GM18505 (cell line): ENCODE results near the gene PTRH1.

ENCODE experiments used
- ATAC-seq: cut with Tn5 transposase; IDR thresholded peaks from one replicate; pipeline ENCODE4 v1.9.1; 2021; ENCODE audit not compliant: unreplicated experiment
- POLR2A ChIP-seq: IDR thresholded peaks from 4 replicates; pipeline ENCODE4 v1.6.1; 2011; ENCODE audit warnings: borderline replicate concordance; ENCODE audit not compliant: insufficient read depth, insufficient read length; ENCODE audit errors: extremely low read depth

Gene PTRH1

DNA sequence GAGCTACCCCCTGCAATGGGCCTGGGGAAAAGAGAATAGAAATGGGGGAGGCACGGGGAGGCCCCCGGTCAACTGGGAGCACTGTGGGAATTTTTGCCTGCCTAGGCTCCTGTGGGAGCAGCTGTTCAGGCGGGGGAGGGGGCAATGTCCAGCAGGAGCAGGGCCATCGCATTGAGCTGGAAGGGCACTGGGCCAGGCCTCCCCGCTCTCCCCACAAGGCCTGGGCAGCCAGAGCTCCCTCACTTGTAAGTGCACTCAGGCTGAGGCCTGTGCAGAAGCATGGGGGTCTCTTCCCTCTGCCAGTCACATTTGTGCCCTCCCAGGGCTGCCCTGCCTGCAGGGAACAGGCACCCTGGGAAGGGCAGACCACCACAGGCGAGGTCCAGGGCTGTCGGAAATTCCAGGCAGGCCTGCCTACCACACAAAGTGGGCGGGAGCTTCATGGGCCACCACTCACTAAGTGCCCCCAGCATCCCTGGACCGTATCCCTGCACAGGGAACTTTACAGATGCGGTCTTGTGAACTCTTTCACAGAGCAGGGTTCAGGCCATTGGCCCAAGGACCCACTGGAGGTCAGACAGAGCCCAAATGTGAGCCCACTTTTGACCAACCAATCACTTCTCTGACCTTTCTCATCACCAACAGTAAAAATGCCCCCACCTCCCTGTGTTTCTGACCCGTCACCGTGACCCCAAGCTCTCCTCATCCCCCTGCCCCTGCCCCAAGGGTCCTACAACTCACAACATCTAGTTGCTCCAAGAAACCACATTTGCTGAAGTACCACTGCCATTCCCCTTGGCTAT, 9.7 kb downstream of the PTRH1 start:
- no peak for TF ChIP-seq POLR2A

GRCh38 chr9:127703289-127703946, 12.0 kb downstream of the PTRH1 start:
- no peak for TF ChIP-seq POLR2A
- ATAC-seq: no peak

More for the DNA sequence above, 9.7 kb downstream of the PTRH1 start:
- no peak for ATAC-seq

DNA sequence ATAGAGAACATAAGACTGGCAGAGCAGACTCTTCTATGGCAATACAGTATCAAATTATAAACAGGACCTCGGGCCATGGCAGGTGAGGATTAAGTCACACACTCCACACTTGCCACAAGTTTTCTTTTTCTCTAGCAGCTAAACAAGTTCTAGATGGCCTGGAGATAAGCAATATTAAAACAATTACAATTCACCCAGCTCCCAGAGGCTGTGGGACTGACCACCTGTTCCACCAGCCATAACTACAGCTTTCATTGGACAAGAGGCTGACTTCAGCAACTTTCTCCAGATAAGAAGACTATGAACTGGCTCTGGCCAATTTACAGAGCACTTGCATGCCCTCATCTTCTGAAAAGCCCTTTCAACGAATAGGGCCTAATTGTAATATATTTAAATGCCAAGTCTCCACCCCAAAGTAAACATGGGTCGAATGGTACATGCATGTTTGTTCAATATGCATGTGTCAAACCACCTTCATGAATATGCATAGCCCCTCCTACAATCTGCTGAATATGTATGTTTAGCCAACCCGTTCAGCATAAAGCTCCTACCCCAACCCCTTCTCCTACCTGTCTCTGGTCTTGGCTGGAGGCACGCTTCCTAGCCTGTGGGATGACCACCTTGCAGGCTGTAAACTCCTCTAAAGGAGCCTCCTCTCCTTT, 14.7 kb downstream of the PTRH1 start:
- no peak for TF ChIP-seq POLR2A
- no peak for ATAC-seq

DNA sequence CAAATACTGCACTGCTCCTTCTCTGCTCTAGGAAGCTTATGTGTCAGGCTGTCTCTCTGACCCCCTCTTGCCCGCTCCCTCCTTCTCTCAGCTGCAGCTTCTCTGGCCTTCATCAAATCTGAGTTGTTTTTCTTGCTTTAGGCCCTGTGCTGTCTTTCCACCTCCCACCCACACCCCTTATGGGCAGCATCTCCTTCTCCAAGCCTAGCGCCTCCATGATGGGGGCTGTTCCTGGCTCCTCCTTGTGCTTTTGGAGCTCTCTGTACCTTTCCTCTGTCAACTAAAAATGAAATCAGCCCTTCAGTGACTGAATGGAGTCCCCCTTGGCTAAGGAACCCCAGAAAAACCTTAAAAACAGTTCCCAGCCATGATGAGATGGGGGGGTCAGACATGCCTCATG, 15.3 kb downstream of the PTRH1 start:
- no peak for ATAC-seq

DNA sequence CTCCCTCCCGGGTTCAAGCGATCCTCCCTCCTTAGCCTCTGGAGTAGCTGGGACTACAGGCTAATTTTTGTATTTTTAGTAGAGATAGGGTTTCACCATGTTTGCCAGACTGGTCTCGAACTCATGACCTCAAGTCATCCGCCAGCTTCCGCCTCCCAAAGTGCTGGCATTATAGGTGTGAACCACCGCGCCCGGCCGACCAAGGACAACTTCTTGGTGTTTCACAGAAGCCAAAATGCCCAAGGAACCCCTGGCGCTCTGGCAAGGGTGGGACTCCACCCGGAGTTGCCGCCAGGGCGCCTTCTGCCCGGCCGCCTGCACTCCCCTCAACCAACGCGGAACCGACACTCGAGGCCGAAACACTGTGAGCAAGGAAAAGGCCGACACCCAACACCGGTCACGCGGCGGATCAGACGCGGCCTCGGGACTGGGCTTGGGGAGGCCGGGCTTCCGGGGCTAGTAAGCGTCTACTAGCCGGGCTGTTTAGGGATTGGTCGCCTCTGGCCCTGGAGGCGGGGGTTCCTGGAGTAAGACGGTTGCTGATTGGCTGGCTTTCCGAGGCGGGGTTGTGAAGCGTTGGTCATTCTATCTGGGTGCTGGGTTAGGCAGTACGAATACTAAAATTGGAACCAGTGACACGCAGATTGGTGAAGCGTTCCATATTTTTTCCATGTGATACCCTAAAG, 16.3 kb downstream of the PTRH1 start:
- peak; percentile 77 for ATAC-seq
- no peak for TF ChIP-seq POLR2A

More for the DNA sequence above, 15.3 kb downstream of the PTRH1 start:
- TF ChIP-seq POLR2A: no peak

- no peak for TF ChIP-seq POLR2A
These were observed 17.1 kb downstream of the PTRH1 start for GRCh38 chr9:127698386-127698785.

DNA sequence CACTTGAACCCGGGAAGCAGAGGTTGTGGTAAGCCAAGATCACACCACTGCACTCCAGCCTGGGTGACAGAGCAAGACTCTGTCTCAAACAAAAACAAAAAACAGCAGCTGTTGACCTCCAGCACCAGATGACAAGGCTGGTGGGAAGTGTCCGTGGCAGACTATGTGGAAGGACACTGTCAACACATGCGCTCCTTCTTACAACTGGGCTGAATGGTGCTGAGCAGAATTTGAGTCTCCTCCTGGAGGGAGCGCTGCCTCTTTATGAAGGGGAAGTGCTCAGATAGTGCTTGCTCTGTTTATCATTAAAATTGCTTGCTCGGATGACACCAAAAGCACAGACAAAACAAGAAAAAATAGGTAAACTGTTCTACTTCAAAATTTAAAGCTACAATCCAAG, 17.9 kb downstream of the PTRH1 start:
- no peak for ATAC-seq
- no peak for TF ChIP-seq POLR2A

More at GRCh38 chr9:127698386-127698785, 17.1 kb downstream of the PTRH1 start:
- no peak for ATAC-seq

DNA sequence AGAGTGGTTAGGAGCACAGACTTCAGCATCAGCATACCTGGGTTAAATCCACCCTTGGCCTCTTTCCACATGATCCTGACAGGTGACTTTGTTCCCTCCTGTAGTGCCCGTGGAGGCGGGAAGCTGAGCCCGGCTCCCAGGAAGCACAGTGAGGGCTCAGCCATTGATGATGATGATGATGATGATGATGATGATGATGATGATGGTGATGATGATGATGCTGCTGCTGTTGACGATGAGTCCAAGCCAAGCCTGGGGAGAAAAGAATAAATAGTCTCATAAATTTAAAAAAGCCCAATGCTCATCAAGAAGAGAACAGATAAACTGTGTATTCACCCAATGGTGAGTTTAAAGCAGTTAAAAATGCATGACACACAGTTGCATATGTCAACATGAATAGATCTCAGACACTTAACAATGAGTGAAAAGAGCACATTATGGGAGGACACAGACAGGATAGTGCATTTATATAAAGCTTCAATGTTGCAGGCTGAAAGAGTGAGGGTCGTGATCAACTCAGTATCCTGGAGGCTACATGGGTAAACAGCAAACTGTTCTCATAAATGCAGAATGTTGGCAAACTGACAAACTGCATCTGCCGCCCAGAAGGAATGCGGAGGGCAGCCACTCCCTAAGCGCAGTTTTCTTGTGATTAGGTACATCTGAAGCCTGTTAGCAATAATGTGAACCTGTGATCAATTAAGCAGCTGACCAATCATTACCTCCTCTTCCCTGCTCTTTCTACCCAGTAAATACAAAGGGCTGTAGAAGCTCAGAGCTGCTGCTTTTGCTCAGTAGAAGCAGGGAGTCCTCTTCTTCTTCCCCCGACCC, 20.4 kb downstream of the PTRH1 start:
- no peak for ATAC-seq
- no peak for TF ChIP-seq POLR2A

DNA sequence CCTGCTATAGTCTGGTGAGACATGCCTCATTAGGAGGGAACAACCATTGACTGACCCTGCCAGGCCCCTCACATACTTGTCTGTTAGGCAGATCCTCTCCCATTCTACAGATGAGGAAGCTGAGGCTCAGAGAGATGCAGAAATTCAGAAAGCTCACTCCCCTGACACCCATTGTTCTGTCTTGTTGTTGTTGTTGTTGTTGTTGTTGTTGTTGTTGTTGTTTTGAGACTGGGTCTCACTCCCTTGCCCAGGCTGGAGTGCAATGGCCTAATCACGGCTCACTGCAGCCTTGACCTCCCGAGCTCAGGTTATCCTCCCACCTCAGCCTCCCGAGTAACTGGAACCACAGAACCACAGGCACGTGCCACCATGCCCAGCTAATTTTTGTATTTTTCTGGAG, 21.8 kb downstream of the PTRH1 start:
- TF ChIP-seq POLR2A: no peak
- no peak for ATAC-seq

GRCh38 chr9:127693143-127693542, 22.3 kb downstream of the PTRH1 start:
- no peak for ATAC-seq
- no peak for TF ChIP-seq POLR2A

DNA sequence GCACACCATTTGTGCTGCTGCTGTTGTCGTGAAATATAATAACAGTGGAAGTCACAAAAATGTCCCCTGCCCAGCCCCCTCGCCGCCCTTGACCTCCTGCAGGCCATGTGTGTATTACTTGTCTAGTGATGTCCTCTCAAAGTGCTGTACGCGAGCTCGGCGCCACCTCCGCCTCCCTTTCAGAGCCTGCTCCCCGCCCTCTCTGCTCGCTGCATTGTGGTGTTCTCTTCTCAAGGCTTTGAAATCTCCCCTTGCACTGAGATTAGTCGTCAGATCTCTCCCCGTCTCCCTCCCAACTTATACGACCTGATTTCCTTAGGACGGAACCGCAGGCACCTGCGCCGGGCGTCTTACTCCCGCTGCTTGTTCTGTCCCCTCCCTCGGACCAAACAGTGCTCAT, 23.4 kb downstream of the PTRH1 start:
- ATAC-seq: no peak
- TF ChIP-seq POLR2A: no peak

DNA sequence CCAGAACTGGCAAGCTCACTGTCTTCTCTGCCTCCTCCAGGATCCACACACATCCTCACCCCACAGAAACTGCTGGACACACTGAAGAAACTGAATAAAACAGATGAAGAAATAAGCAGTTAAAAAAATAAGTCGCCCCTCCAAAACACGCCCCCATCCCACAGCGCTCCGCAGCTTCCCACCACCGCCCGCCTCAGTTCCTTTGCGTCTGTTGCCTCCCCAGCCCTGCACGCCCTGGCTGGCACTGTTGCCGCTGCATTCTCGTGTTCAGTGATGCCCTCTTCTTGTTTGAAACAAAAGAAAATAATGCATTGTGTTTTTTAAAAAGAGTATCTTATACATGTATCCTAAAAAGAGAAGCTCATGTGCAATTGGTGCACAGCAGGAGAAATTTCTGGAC, 24.7 kb downstream of the PTRH1 start:
- ATAC-seq: no peak
- TF ChIP-seq POLR2A: no peak
